NOMO-1 (cell line): ENCODE results near the gene DIAPH3.

ENCODE experiments used
- DNase-seq, 2 experiments: peaks; one replicate each; lab custom pipeline; 2025; ENCODE audit not compliant: unreplicated experiment in 2 of 2; lab: John Stamatoyannopoulos, UW

DIAPH3 gene

DNA sequence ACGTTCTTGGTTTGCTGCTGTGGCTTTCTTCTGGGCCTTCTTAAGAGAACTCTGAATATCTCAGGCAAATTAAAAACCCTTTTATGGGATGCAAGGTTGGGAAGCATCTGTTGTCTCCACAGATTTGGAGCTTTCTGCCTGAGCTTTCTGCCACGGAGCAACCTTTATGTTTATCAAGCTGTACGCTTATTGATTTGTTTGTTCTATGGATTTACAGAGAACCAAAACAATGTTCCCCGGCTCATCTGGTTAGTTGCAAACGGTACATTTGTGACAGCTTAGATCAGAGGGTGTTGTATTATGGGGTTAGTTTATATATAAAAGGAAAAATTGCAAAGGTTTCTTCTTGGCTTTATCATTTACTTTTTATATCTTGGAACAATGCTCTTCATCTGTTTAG, 479.6 kb downstream of the DIAPH3 start:
- DNase-seq = no peak

DNA sequence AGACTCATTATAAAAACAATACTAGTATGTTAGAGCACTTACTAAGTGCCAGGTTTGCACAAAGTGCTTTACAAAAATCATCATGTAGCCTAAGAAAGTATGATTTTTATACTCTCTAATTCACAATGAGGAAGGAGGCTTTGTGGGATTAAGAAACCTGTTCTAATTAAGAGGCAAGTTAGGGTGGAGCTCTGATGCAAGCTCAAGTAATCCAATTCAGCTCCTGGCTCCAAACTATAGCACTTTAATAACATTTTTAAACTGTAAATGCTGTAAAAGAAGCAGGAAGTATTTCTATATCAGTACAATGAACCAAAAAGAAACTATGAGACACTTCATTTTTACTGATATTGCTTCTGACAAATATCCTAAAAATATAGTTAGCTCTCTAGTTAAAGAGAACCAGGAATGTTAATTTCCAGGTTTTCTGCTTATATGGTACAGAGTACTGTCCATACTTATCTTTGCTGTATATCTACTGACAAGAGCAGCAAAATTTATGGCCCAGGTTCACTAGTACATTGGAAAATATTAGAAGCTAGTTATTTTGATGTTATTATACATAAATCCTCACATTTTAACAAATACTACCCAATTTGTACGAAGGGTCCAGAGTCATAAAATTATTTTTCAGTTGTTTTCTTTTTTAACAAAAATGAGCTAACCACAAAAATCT, 482.0 kb downstream of the DIAPH3 start:
- peak in 1 of 2 experiments; percentile 16 for DNase-seq

DNA sequence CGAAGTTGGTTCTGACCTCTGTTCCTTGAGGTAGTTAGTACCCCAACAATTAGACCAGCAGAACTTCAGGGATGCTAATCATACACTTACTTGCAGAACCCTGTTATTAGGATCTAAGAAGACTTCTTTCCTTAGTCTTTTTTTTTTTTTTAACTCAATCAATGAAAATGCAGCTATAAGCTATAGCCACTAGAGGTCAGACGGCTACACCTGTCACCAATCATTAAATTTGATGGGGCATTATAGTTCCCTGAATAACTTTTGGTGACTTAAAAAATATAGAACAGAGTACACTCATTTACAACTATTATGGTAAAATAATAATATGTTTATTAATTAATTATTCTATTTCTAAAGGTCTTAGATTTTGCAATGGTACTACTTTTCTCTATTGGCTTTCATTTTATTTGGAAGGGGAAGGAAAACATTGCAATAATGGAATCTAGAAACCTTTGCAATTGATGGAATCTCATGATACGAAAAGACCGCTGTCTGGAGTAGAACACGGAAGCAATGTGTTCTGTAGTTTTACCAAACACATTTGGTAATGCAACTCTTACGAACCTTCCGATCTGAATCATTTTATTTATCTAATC, 483.2 kb downstream of the DIAPH3 start:
- peak in 1 of 2 experiments; percentile 31 for DNase-seq

DNA sequence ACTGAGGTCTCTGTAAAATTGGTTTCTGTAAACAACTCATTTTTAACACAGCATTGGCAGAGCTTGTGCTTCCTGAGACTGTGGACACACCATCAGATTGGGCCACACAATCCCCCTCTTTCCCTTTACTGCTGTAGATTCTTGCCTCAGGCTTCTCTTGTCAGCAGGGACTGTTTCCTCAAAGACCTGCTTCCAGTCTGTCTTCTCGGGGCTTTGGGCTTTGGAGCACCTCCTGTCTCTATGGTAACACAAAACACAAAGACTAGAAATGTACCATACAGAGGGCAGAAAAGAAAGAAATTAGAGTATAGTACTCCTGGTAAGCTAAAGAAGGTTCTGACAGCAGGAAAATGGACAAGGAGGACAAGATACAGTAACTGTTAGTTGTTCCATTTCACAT, 484.5 kb downstream of the DIAPH3 start:
- no peak for DNase-seq

DNA sequence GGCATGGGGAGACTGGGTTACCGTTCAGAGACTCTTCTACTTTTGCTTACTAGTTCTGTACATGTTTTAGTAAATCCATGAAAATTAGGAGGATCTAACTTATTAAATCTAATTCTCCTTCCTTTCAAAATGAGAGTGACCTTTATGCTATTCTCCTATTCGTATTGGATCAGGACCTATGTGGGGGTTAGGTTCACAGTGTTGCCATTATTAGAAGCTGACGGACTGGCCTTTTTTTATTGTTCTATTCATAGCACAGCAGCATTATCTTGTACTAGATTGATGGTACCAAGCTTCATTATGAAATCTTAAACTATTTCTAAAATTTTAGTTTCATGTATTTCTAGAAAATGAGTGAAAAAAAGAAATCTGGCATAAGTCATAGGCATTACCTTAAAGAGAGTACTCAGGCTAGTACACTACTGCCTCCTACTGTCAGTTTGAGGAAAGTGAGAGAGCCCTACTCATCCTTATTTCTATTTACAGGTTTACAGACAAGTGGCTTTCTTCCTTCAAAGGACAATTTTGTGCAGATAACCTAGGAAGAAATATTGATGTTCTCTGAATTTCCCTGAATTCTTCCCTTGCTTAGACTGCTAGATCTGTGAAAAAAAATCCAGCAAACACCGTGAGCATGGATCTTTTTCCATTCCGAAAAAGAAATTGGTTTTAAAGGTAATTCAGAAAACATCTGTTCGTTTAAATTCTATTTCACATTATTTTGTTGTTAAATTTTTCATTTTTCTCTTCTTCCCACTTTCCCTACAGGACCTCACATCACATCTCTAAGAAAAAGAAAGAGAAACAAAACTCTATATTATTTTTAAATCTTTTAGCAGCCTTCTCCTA, 485.5 kb downstream of the DIAPH3 start:
- peak; percentile 33 to 45 for DNase-seq

DNA sequence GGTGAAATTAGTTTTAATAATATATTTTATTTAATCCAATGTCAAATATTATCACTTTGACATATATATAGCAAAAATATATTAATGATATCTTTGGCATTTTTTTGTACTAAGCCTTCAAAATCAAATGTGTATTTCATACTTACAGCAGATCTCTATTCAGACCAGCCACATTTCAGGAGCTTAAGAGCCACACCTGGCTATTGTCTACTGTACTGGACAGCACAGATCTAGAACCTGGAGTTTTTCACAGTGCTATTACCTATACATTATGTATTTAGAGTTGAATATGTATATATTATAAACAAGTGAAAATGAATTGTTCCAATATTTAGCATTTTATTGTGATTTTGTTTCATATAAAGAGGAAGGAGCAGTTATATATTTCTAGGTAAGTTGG, 486.3 kb downstream of the DIAPH3 start:
- DNase-seq = no peak

DNA sequence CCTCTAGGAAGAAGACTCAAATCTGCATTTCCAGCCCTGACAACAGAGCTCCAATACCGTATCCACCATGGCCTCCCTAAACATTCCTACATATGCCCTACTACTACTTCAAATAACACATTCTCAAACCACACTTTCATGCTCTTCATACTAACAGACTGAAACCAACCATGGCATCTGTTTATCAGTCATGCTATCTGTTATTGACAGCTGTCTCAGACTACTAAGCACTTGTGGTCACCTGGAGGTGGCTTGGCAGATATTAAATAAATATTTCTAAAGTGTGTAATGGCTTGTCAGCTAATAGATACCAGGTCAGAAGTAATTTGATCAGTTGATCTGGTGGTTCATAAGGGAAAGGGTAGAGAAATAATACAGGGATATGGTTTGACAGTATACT, 489.1 kb downstream of the DIAPH3 start:
- DNase-seq = no peak

DNA sequence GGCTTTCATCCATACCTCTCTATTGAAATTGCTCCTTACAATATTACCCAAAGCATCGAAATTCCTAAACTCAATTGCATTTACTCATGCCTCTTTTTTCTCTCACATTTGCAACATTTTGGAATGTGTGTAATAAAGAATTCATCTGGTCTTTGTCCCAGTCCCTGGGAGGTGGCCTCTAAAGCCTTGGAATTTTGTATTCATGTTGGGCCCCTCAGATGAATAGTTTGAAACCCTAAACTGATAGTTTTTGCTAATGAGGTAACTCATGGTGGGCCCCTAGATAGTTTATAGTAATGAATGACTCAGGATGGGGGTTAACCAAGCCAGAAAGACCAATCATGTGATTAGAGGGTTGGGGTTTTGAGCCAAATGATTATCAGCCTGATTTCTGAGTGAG, 490.4 kb downstream of the DIAPH3 start:
- peak; percentile 22 to 28 for DNase-seq

DNA sequence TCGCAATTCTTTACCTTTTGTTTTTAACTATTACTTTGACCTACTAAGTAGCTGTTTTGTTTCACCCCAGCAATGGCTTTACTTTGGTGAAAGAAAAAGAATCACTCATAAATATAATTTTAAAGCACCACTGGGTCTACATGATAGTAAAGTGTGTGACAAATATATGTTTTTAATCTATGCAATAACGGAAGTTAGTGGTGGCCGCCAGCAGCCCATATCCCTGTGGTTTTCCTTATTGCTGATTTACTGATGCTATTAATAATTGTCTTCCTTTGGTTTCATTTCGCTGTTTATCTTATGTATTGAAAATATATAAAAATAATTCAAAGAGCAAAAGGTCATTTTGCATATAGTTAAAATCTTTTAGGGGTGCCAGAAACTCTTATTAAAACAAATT, 491.3 kb downstream of the DIAPH3 start:
- no peak for DNase-seq

DNA sequence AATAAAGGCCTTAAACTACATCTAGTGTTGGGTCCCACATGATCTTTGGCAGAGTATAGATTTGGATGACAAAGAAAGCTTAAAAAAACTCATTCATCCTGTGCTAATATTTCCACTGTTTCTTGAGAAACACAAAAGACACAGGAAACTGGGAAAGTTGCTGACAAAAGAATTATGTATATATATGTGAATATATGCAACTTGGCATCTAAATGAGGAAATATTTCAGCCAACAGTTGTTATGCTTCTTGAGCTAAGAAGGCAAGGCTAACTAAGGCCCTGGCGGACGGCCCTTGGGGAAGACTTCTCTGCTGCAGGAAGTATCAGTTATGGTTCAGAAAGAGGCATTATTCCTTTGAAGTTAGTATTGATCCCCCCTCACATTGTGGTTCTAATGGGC, 491.8 kb downstream of the DIAPH3 start:
- peak in 1 of 2 experiments; percentile 5 for DNase-seq

DNA sequence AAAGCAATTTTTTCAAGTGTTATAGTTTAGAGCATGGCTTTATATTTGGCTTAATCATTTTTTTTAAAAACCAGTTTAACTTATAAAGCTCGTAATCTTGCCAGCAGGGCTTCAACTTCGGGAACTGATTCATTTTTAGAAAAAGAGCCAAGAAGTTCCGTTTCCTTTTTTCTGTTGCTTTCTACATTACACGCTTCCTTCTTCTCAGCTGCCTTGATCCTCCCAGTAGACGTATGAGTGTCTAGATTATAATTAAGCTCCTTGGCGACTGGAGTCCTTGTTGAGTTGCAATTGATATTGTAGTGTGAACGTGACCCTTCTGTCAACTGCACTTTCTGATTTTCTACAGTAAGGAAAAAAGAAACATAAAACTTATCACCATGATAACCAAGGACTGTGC, 497.2 kb downstream of the DIAPH3 start:
- peak; percentile 33 to 91 for DNase-seq

DNA sequence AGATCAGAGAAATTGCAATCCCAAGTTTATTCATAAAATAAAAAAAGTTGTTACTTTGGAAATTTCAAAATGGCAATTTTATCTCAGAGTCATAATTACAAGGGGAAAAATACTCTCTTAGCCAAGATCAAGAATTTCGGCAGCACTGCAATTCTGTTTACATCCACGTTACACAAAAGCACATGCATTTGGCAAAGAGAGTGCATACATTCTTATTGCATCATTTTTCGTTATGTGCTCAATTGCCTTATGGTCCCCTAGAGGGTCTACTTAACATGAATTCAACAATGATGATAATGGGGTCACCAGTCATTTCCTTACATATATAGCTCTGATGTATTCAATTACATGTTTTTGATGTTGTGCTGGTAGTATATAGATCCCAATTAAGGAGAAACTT, 498.0 kb downstream of the DIAPH3 start:
- no peak for DNase-seq

DNA sequence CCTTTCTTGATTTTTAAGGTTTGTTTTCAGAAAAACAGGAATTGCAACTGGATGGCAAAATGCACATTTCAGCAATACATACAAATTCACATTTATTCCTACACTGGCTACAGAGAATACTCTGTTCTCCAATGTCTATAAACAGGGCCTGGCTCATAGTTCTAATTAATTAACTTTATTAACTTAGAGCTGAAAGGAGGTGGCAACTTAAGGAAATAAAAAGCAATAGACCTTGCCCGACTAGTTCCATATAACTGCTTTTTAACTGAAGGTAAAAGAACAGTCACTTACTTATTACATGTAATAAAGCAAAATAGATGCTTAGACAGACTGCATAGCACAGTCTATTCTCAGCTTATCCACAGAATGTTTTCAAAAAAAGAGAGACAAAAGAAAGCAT, 498.5 kb downstream of the DIAPH3 start:
- DNase-seq = no peak

DNA sequence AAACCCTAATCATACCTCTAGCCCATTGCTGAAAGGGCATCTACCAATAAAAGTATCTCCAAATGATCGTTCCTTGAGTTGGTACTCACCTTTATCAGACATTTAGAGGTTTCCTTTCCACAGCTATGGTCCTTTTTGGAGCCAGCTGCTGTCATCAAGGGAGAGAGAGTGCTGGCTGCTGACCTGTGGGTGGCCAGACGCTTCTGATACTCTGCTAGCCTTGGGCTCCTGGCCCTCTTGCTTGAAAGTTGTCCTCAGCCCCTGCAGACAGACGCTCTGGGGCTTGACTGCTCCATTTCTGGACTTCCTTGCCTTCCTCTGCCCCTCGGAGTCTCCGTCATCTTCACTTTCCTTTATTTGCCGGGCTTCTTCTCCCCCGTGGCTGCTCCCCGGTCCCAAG, 499.1 kb downstream of the DIAPH3 start:
- DNase-seq = no peak

DNA sequence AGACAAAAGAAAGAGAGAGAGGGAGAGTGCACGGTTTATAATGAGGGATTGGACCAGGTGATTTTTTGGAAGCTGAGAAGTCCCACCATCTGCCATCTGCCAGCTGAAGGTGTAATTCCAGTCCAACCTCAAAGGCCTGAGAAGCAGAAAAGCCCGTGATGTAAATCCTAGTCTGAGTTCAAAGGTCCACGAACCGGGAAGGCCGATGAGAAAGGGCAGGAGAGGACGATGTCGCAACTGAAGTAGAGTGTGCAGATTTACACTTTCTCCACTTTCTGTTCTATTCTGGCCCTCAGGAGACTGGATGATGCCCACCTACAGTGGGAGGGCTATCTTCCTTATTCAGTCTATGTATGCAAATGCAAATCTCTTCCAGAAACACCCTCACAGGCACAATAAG, 500.0 kb downstream of the DIAPH3 start:
- DNase-seq = no peak

DNA sequence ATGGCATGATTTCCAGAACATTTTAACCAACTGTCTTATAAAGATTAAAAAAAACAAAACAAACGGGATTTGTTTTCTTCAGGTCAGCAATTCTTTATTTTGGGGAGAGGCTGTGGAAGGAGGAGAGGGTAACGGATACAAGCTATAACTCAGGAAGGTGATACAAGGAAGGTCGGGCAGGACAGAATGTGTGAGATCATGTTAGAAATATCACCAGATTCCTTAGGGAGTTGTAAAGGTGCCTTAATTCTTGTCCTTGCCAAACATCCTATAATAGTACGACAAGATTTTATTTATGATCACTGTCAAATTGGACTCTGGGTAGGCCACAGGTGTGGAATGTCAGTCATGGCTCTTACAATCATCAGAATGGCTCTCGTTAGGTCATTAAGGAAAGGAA, 503.1 kb downstream of the DIAPH3 start:
- DNase-seq = no peak

DNA sequence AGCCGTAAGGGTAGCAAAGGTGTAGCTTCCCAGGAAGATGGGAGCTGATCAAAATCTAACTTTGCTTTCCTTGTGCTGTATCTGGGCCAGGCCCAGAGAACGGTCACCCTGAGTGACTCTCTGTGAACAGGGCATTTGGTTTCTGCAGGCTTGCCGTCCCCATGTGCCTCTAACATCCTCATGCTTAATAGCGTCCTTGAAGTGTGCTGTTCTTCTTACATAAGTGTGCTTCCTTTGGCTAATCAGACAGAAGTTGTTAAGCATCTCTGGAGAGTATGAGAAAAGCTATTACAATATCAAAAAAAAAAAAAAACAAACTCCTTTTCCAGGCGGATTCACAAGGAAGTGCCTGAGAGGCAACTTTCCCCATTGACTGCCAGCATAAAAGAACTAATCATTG, 503.7 kb downstream of the DIAPH3 start:
- no peak for DNase-seq

DNA sequence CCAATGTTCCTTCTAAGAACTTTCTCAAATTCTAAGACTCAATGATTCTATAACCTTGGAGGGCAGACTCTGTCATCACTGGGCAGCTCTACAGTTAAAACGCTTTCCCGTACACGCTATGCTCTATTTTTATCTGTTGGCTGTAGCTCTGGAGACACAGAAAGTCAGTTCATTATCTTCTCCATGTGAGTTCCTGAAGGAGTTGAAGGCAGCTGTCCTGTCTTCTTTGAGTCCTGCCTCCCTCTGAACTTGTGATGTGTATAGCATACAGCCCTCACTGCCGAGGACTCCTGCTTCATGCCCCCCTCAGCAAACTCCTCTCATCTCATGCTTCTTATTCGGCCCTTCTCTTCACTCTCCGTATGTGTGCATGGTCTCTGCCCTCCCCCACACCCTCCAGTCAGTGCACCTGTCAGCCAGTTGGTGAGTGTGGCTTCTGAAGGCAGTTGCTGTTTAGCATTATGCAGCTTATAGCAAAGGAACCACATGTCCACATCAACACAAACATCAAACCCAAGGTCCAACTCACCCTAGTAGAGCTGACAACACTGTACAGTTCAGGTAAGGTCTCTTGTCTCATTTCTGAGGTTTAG, 504.9 kb downstream of the DIAPH3 start:
- DNase-seq = no peak

DNA sequence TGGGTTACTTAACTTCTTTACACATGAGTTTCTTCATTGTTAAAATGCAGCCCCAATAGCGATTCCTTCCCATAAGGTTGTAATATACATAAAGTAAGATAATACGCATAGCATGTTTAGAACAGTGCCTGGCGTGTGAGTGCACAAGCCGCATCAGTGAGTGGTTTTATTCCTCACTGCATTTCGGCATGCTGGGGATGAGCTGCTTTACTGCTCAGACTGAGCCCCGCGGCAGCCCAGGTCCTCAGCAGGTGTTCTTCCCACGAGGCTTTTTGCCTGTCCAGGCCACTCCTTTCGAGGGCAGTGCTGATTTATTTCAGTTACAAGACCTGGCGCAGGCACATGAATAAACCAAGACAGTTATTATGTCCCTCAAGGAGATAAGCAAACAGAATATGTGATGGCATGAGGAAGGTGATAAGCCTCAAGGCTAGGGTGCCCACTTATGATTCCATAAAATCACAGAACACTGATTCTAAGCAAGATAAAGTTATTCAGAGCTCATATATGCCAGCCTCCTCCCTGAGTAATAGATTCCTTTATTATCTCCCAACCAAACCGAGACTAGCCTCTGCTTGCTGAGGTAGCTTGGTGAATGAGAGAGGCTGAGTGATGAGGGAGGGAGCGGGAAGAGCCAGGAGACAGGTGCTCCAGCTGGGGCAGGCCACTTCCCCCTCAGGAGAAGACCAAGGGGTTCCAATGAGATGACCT, 505.5 kb downstream of the DIAPH3 start:
- no peak for DNase-seq

DNA sequence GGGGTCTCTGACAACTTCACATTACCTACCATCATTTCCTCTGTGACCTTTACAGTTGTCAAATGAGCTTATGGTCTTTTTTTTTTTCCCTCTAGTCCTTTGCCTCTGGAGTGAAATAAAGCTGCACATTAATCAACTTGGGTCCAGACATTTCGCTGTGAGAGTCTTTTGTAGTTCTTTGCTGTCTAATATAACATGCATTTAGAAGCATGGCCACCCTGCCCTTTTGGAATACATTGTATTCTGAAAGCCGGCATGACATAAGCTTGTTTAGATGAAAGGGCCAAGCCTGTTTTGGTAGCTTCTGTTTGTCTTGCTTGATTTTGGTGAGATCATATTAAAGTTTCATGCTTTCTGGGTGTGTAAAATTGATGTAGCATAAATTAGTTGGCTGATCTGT, 509.8 kb downstream of the DIAPH3 start:
- DNase-seq = no peak

DNA sequence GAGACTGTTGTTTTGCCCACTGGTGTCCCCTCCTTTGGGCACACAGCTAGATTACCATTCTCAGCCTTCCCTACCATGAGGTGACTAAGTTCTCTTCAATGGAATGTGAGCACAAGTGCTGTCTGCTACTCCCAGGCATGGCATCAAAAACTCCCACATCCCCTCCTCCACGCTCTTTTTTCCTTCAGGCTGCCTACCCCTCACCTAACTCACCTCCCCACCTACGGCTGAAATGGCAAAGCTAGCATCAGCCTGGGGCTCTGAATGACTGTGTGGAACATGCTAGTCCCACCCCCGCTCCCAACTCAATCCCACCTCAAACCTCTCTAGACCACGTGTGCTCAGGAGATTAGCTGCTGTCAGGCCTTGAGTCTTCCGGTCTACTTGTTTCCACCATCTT, 512.2 kb downstream of the DIAPH3 start:
- DNase-seq = no peak
